ENCODE results near the gene PMIS2.
"Not testable (repeated sequence)": the region's sequence is repeated elsewhere in the genome, so short reads cannot be mapped to it uniquely, and the experiment has no call there.

Gene PMIS2

GRCh38 chr19:35566738-35567137 lies 19.2 kb upstream of the PMIS2 start:
- H3K4me3 ChIP-seq (ENCODE audit: low read depth, low read length), result no peak overlapping the region
- no peaks in the 10 kb centered on the region for H3K36me3 ChIP-seq (ENCODE audit: control insufficient read depth, insufficient read depth, low read length)
- H3K27me3 ChIP-seq (ENCODE audit: control insufficient read depth, insufficient read depth, low read length), result no peaks in the 10 kb centered on the region
- no peaks in the 10 kb centered on the region for H3K9me3 ChIP-seq (ENCODE audit: control insufficient read depth, insufficient read depth, low read length)
- H3K9ac ChIP-seq (ENCODE audit: low read depth, low read length), result no peak overlapping the region
- no peaks in the 10 kb centered on the region for H3K4me1 ChIP-seq (ENCODE audit: control insufficient read depth, insufficient read depth, low read length)

- Histone ChIP-seq H3K27me3 (ENCODE audit: control insufficient read depth, insufficient read depth, low read length) (no peaks in the 10 kb centered on the region), H3K4me1 (ENCODE audit: control insufficient read depth, insufficient read depth, low read length) (no peaks in the 10 kb centered on the region), H3K9me3 (ENCODE audit: control insufficient read depth, insufficient read depth, low read length) (no peaks in the 10 kb centered on the region), H3K36me3 (ENCODE audit: control insufficient read depth, insufficient read depth, low read length) (no peaks in the 10 kb centered on the region), H3K9ac (ENCODE audit: low read depth, low read length) (no peak overlapping the region), H3K4me3 (ENCODE audit: low read depth, low read length) (no peak overlapping the region)
Observed at GRCh38 chr19:35569281-35569781, 16.6 kb upstream of the PMIS2 start.

DNA sequence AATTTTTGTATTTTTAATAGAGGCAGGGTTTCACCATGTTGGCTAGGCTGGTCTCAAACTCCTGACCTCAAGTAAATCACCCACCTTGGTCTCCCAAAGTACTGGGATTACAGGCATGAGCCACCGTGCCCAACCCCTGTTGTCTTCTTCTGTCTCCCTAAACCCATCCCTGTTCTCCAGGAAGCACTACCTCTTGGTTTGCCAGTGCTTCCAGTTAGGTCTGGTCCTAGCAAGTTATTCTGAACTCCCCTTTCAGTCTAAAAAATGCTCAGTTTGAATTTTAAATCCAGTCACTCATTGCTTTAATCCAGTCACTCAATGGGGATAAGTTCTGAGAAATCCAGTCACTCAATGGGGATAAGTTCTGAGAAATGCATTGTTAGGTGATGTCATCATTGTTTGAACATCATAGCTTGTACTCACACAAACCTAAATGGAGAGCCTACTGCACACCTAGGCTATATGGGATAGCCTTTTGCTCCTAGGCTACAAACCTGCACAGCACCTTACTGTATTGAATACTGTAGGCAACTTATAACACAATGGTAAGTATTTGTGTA lies 14.5 kb upstream of the PMIS2 start:
- H3K9me3 ChIP-seq (ENCODE audit: control insufficient read depth, insufficient read depth, low read length), result peaks cover 8% of the 10 kb centered on the region
- no peak overlapping the region for H3K4me3 ChIP-seq (ENCODE audit: low read depth, low read length)
- H3K9ac ChIP-seq (ENCODE audit: low read depth, low read length), result no peak overlapping the region
- no peaks in the 10 kb centered on the region for H3K4me1 ChIP-seq (ENCODE audit: control insufficient read depth, insufficient read depth, low read length)
- H3K36me3 ChIP-seq (ENCODE audit: control insufficient read depth, insufficient read depth, low read length), result no peaks in the 10 kb centered on the region
- H3K27me3 ChIP-seq (ENCODE audit: control insufficient read depth, insufficient read depth, low read length), result no peaks in the 10 kb centered on the region

- Histone ChIP-seq H3K9me3 (ENCODE audit: control insufficient read depth, insufficient read depth, low read length) (peaks cover 10% of the 10 kb centered on the region), H3K36me3 (ENCODE audit: control insufficient read depth, insufficient read depth, low read length) (no peaks in the 10 kb centered on the region), H3K4me1 (ENCODE audit: control insufficient read depth, insufficient read depth, low read length) (no peaks in the 10 kb centered on the region), H3K9ac (ENCODE audit: low read depth, low read length) (no peak overlapping the region), H3K4me3 (ENCODE audit: low read depth, low read length) (no peak overlapping the region), H3K27me3 (ENCODE audit: control insufficient read depth, insufficient read depth, low read length) (no peaks in the 10 kb centered on the region)
Observed at GRCh38 chr19:35577918-35578317, 8.1 kb upstream of the PMIS2 start.

DNA sequence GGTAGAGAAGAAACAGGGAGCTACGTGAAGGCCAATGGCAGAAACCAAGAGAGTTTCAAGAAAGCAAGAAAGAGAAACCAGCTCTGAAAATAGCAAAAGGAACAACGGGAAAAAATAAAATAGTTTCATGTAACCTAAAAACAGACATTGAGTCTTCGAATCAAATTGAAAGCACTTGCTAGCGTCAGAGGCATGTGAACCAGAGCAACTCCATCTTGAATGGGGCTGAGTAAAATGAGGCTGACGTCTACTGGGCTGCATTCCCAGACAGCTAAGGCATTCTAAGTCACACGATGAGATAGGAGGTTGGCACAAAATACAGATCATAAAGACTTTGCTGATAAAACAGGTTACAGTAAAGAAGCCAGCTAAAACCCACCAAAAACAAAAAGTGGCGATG lies 7.3 kb upstream of the PMIS2 start:
- H3K4me3 ChIP-seq (ENCODE audit: low read depth, low read length), result no peak overlapping the region
- H3K27me3 ChIP-seq (ENCODE audit: control insufficient read depth, insufficient read depth, low read length), result no peaks in the 10 kb centered on the region
- H3K4me1 ChIP-seq (ENCODE audit: control insufficient read depth, insufficient read depth, low read length), result no peaks in the 10 kb centered on the region
- peaks cover 10% of the 10 kb centered on the region for H3K9me3 ChIP-seq (ENCODE audit: control insufficient read depth, insufficient read depth, low read length)
- H3K36me3 ChIP-seq (ENCODE audit: control insufficient read depth, insufficient read depth, low read length), result no peaks in the 10 kb centered on the region
- H3K9ac ChIP-seq (ENCODE audit: low read depth, low read length), result no peak overlapping the region

GRCh38 chr19:35582760-35583159 lies 3.2 kb upstream of the PMIS2 start:
- no peaks in the 10 kb centered on the region for H3K9me3 ChIP-seq (ENCODE audit: control insufficient read depth, insufficient read depth, low read length)
- H3K27me3 ChIP-seq (ENCODE audit: control insufficient read depth, insufficient read depth, low read length), result peaks cover 9% of the 10 kb centered on the region
- no peaks in the 10 kb centered on the region for H3K4me1 ChIP-seq (ENCODE audit: control insufficient read depth, insufficient read depth, low read length)
- H3K4me3 ChIP-seq (ENCODE audit: low read depth, low read length), result no peak overlapping the region
- H3K9ac ChIP-seq (ENCODE audit: low read depth, low read length), result no peak overlapping the region
- H3K36me3 ChIP-seq (ENCODE audit: control insufficient read depth, insufficient read depth, low read length), result no peaks in the 10 kb centered on the region

- Histone ChIP-seq H3K36me3 (ENCODE audit: control insufficient read depth, insufficient read depth, low read length) (no peaks in the 10 kb centered on the region), H3K9ac (ENCODE audit: low read depth, low read length) (no peak overlapping the region), H3K9me3 (ENCODE audit: control insufficient read depth, insufficient read depth, low read length) (no peaks in the 10 kb centered on the region), H3K27me3 (ENCODE audit: control insufficient read depth, insufficient read depth, low read length) (peaks cover 19% of the 10 kb centered on the region), H3K4me1 (ENCODE audit: control insufficient read depth, insufficient read depth, low read length) (no peaks in the 10 kb centered on the region), H3K4me3 (ENCODE audit: low read depth, low read length) (no peak overlapping the region)
Observed at GRCh38 chr19:35587321-35587720, 1.3 kb downstream of the PMIS2 start.

DNA sequence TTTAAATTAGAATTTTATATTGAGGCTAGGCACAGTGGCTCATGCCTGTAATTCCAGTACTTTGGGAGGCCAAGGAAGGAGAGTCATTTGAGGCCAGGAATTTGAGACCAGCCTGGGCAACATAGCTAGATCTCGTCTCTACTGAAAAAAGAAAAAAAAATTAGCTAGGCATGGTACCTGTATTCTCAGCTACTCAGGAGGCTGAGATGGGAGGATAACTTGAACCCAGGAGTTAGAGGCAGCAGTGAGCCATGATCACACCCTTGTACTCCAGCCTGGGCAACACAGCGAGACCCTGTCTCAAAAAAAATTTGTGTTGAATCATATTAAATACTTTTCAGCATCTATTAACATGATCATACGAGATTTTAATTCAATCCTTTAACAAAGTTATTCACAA lies 4.9 kb downstream of the PMIS2 start:
- Histone ChIP-seq H3K4me1 (ENCODE audit: control insufficient read depth, insufficient read depth, low read length) (no peaks in the 10 kb centered on the region), H3K36me3 (ENCODE audit: control insufficient read depth, insufficient read depth, low read length) (no peaks in the 10 kb centered on the region), H3K27me3 (ENCODE audit: control insufficient read depth, insufficient read depth, low read length) (peaks cover 19% of the 10 kb centered on the region), H3K9ac (ENCODE audit: low read depth, low read length) (no peak overlapping the region), H3K9me3 (ENCODE audit: control insufficient read depth, insufficient read depth, low read length) (no peaks in the 10 kb centered on the region), H3K4me3 (ENCODE audit: low read depth, low read length) (no peak overlapping the region)

- Histone ChIP-seq H3K27me3 (ENCODE audit: control insufficient read depth, insufficient read depth, low read length) (peaks cover 14% of the 10 kb centered on the region), H3K36me3 (ENCODE audit: control insufficient read depth, insufficient read depth, low read length) (no peaks in the 10 kb centered on the region), H3K9me3 (ENCODE audit: control insufficient read depth, insufficient read depth, low read length) (no peaks in the 10 kb centered on the region), H3K4me1 (ENCODE audit: control insufficient read depth, insufficient read depth, low read length) (no peaks in the 10 kb centered on the region), H3K9ac (ENCODE audit: low read depth, low read length) (no peak overlapping the region), H3K4me3 (ENCODE audit: low read depth, low read length) (no peak overlapping the region)
Observed at GRCh38 chr19:35592226-35592625, 6.3 kb downstream of the PMIS2 start.

GRCh38 chr19:35595026-35595425 lies 9.1 kb downstream of the PMIS2 start:
- H3K27me3 ChIP-seq (ENCODE audit: control insufficient read depth, insufficient read depth, low read length); H3K9me3 ChIP-seq (ENCODE audit: control insufficient read depth, insufficient read depth, low read length); H3K4me1 ChIP-seq (ENCODE audit: control insufficient read depth, insufficient read depth, low read length); H3K36me3 ChIP-seq (ENCODE audit: control insufficient read depth, insufficient read depth, low read length); H3K4me3 ChIP-seq (ENCODE audit: low read depth, low read length); H3K9ac ChIP-seq (ENCODE audit: low read depth, low read length): not testable (repeated sequence)

DNA sequence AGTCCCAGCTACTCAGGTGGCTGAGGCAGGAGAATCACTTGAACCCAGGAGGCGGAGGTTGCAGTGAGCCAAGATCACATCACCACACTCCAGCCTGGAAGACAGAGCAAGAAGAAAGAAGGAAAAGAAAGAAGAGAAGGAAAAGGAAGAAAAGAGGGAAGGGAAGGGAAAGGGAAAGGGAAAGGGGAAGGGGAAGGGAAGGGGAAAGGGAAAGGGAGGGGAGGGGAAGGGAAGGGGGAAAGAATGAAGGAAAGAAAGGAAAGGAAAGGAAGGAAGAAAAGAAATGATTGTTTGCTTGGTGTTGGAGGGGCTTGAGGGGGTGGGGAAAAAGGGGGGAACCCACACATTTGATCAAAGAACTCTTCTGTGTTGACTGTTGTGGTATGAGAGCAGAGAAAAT lies 10.0 kb downstream of the PMIS2 start:
- Histone ChIP-seq H3K9ac (ENCODE audit: low read depth, low read length) (no peak overlapping the region), H3K36me3 (ENCODE audit: control insufficient read depth, insufficient read depth, low read length) (no peaks in the 10 kb centered on the region), H3K4me1 (ENCODE audit: control insufficient read depth, insufficient read depth, low read length) (no peaks in the 10 kb centered on the region), H3K27me3 (ENCODE audit: control insufficient read depth, insufficient read depth, low read length) (no peaks in the 10 kb centered on the region), H3K9me3 (ENCODE audit: control insufficient read depth, insufficient read depth, low read length) (no peaks in the 10 kb centered on the region), H3K4me3 (ENCODE audit: low read depth, low read length) (no peak overlapping the region)

DNA sequence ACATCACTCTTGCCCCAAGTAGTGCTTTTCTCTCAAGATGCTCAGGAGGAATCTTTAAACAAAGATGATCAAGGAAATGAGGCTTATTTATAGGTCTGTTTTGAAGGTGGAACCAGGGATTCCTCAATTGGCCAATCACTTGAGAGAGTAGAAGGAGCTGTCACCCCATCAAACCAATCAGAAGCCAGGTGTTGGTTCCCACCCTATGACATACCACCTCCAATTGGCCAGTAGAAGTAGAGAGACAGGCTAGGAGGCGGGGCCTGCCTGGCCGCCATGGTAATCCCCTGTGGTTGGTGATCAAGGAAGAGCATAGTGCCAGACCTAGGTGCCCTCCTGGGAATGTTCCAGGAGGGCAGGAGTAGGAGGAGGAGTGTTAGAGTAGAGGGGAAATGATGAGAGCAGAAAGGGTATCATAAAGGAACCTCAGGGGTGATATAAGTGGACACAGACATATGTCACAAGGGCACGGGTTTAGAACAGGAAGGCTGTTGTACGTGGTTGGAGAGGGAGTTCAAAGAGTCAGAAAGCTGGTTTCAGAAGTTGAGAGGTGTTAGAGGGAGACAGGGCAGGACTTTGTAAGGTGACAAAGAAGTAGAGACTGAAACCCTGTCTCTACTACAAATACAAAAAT lies 10.5 kb downstream of the PMIS2 start:
- Histone ChIP-seq H3K4me1 (ENCODE audit: control insufficient read depth, insufficient read depth, low read length) (no peaks in the 10 kb centered on the region), H3K9ac (ENCODE audit: low read depth, low read length) (no peak overlapping the region), H3K27me3 (ENCODE audit: control insufficient read depth, insufficient read depth, low read length) (no peaks in the 10 kb centered on the region), H3K9me3 (ENCODE audit: control insufficient read depth, insufficient read depth, low read length) (no peaks in the 10 kb centered on the region), H3K36me3 (ENCODE audit: control insufficient read depth, insufficient read depth, low read length) (no peaks in the 10 kb centered on the region), H3K4me3 (ENCODE audit: low read depth, low read length) (no peak overlapping the region)
